Activated naive CD4-positive, alpha-beta T cell treated with anti-CD3 and anti-CD28 coated beads, Interleukin-2, amount 50 U/mL, for 24 hours (primary cell): ENCODE measurements around the gene SLC17A6.

Source experiments
- H3K27ac Mint-ChIP-seq: one replicate; pipeline ENCODE4 v1.8.0; 2021; ENCODE audit warnings: mild to moderate bottlenecking, mixed read lengths
- H3K27me3 Mint-ChIP-seq: one replicate; pipeline ENCODE4 v1.8.0; 2021; ENCODE audit warnings: mixed read lengths
- H3K36me3 Mint-ChIP-seq: one replicate; pipeline ENCODE4 v1.8.0; 2021; ENCODE audit warnings: mixed read lengths
- H3K4me1 Mint-ChIP-seq: one replicate; pipeline ENCODE4 v1.8.0; 2021; ENCODE audit warnings: mixed read lengths
- H3K4me3 Mint-ChIP-seq: one replicate; pipeline ENCODE4 v1.8.0; 2021; ENCODE audit warnings: mild to moderate bottlenecking, mixed read lengths
- H3K9me3 Mint-ChIP-seq: one replicate; pipeline ENCODE4 v1.8.0; 2021; ENCODE audit warnings: mixed read lengths

SLC17A6 gene

GRCh38 chr11:22346282-22346681, 8.1 kb downstream of the SLC17A6 start:
- Mint-ChIP-seq H3K36me3 (peaks cover 2% of the 10 kb centered on the region), H3K9me3 (no peaks in the 10 kb centered on the region), H3K27me3 (peaks cover 45% of the 10 kb centered on the region), H3K4me3 (no peak overlapping the region), H3K4me1 (peaks cover 7% of the 10 kb centered on the region), H3K27ac (no peak overlapping the region)

- H3K36me3 Mint-ChIP-seq: no peaks in the 10 kb centered on the region
- no peaks in the 10 kb centered on the region for H3K9me3 Mint-ChIP-seq
- H3K27ac Mint-ChIP-seq: no peak overlapping the region
- peaks cover 2% of the 10 kb centered on the region for H3K4me1 Mint-ChIP-seq
- no peak overlapping the region for H3K4me3 Mint-ChIP-seq
- peaks cover 34% of the 10 kb centered on the region for H3K27me3 Mint-ChIP-seq
Observed at GRCh38 chr11:22347857-22348487, 9.8 kb downstream of the SLC17A6 start.

- Mint-ChIP-seq H3K27ac (no peak overlapping the region), H3K4me3 (no peak overlapping the region), H3K9me3 (no peaks in the 10 kb centered on the region), H3K36me3 (no peaks in the 10 kb centered on the region), H3K4me1 (no peaks in the 10 kb centered on the region), H3K27me3 (peaks cover 26% of the 10 kb centered on the region)
Observed at GRCh38 chr11:22349491-22349890, 11.3 kb downstream of the SLC17A6 start.

GRCh38 chr11:22359295-22359694, 21.1 kb downstream of the SLC17A6 start:
- no peak overlapping the region for H3K27ac Mint-ChIP-seq
- no peaks in the 10 kb centered on the region for H3K36me3 Mint-ChIP-seq
- H3K4me1 Mint-ChIP-seq: no peaks in the 10 kb centered on the region
- H3K27me3 Mint-ChIP-seq: peaks cover 9% of the 10 kb centered on the region
- H3K9me3 Mint-ChIP-seq: no peaks in the 10 kb centered on the region
- H3K4me3 Mint-ChIP-seq: no peak overlapping the region

- Mint-ChIP-seq H3K9me3 (no peaks in the 10 kb centered on the region), H3K4me1 (no peaks in the 10 kb centered on the region), H3K4me3 (no peak overlapping the region), H3K27ac (no peak overlapping the region), H3K27me3 (peaks cover 7% of the 10 kb centered on the region), H3K36me3 (no peaks in the 10 kb centered on the region)
Observed at GRCh38 chr11:22371160-22371559, 33.0 kb downstream of the SLC17A6 start.

- Mint-ChIP-seq H3K27ac (no peak overlapping the region), H3K9me3 (no peaks in the 10 kb centered on the region), H3K4me3 (no peak overlapping the region), H3K36me3 (no peaks in the 10 kb centered on the region), H3K4me1 (no peaks in the 10 kb centered on the region), H3K27me3 (peaks cover 6% of the 10 kb centered on the region)
Observed at GRCh38 chr11:22387126-22387525, 48.9 kb downstream of the SLC17A6 start.

- no peaks in the 10 kb centered on the region for H3K4me1 Mint-ChIP-seq
- no peaks in the 10 kb centered on the region for H3K9me3 Mint-ChIP-seq
- H3K36me3 Mint-ChIP-seq: no peaks in the 10 kb centered on the region
- no peak overlapping the region for H3K4me3 Mint-ChIP-seq
- peaks cover 11% of the 10 kb centered on the region for H3K27me3 Mint-ChIP-seq
- H3K27ac Mint-ChIP-seq: no peak overlapping the region
Observed at GRCh38 chr11:22389526-22390282, 51.5 kb downstream of the SLC17A6 start.

GRCh38 chr11:22390283-22390655, 52.1 kb downstream of the SLC17A6 start:
- Mint-ChIP-seq H3K36me3 (no peaks in the 10 kb centered on the region), H3K4me3 (no peak overlapping the region), H3K27me3 (peaks cover 11% of the 10 kb centered on the region), H3K27ac (no peak overlapping the region), H3K9me3 (no peaks in the 10 kb centered on the region), H3K4me1 (no peaks in the 10 kb centered on the region)

- Mint-ChIP-seq H3K27ac (no peak overlapping the region), H3K9me3 (no peaks in the 10 kb centered on the region), H3K4me3 (no peak overlapping the region), H3K36me3 (no peaks in the 10 kb centered on the region), H3K4me1 (no peaks in the 10 kb centered on the region), H3K27me3 (peaks cover 8% of the 10 kb centered on the region)
Observed at GRCh38 chr11:22392561-22392960, 54.4 kb downstream of the SLC17A6 start.

GRCh38 chr11:22405377-22405776, 67.2 kb downstream of the SLC17A6 start:
- H3K27ac Mint-ChIP-seq: no peak overlapping the region
- H3K4me3 Mint-ChIP-seq: no peak overlapping the region
- no peaks in the 10 kb centered on the region for H3K4me1 Mint-ChIP-seq
- H3K27me3 Mint-ChIP-seq: peaks cover 8% of the 10 kb centered on the region
- H3K9me3 Mint-ChIP-seq: no peaks in the 10 kb centered on the region
- H3K36me3 Mint-ChIP-seq: no peaks in the 10 kb centered on the region

GRCh38 chr11:22407267-22407666, 69.1 kb downstream of the SLC17A6 start:
- Mint-ChIP-seq H3K27me3 (peaks cover 6% of the 10 kb centered on the region), H3K4me1 (no peaks in the 10 kb centered on the region), H3K9me3 (no peaks in the 10 kb centered on the region), H3K4me3 (no peak overlapping the region), H3K27ac (no peak overlapping the region), H3K36me3 (no peaks in the 10 kb centered on the region)

- H3K27me3 Mint-ChIP-seq: peaks cover 6% of the 10 kb centered on the region
- no peaks in the 10 kb centered on the region for H3K36me3 Mint-ChIP-seq
- no peak overlapping the region for H3K27ac Mint-ChIP-seq
- H3K4me3 Mint-ChIP-seq: no peak overlapping the region
- no peaks in the 10 kb centered on the region for H3K9me3 Mint-ChIP-seq
- no peaks in the 10 kb centered on the region for H3K4me1 Mint-ChIP-seq
Observed at GRCh38 chr11:22407921-22408320, 69.7 kb downstream of the SLC17A6 start.

- H3K4me3 Mint-ChIP-seq: no peak overlapping the region
- H3K9me3 Mint-ChIP-seq: no peaks in the 10 kb centered on the region
- no peaks in the 10 kb centered on the region for H3K27me3 Mint-ChIP-seq
- no peak overlapping the region for H3K27ac Mint-ChIP-seq
- H3K36me3 Mint-ChIP-seq: no peaks in the 10 kb centered on the region
- no peaks in the 10 kb centered on the region for H3K4me1 Mint-ChIP-seq
Observed at GRCh38 chr11:22415476-22415875, 77.3 kb downstream of the SLC17A6 start.

- H3K4me1 Mint-ChIP-seq: no peaks in the 10 kb centered on the region
- H3K36me3 Mint-ChIP-seq: no peaks in the 10 kb centered on the region
- no peak overlapping the region for H3K4me3 Mint-ChIP-seq
- H3K27ac Mint-ChIP-seq: no peak overlapping the region
- H3K9me3 Mint-ChIP-seq: no peaks in the 10 kb centered on the region
- H3K27me3 Mint-ChIP-seq: no peaks in the 10 kb centered on the region
Observed at GRCh38 chr11:22416462-22416861, 78.3 kb downstream of the SLC17A6 start.

GRCh38 chr11:22426915-22427314, 88.7 kb downstream of the SLC17A6 start:
- peaks cover 2% of the 10 kb centered on the region for H3K4me1 Mint-ChIP-seq
- no peaks in the 10 kb centered on the region for H3K36me3 Mint-ChIP-seq
- peaks cover 20% of the 10 kb centered on the region for H3K27me3 Mint-ChIP-seq
- H3K4me3 Mint-ChIP-seq: no peak overlapping the region
- H3K27ac Mint-ChIP-seq: no peak overlapping the region
- peaks cover 4% of the 10 kb centered on the region for H3K9me3 Mint-ChIP-seq
